ENCODE data around the gene PRICKLE3.

PRICKLE3 gene

DNA sequence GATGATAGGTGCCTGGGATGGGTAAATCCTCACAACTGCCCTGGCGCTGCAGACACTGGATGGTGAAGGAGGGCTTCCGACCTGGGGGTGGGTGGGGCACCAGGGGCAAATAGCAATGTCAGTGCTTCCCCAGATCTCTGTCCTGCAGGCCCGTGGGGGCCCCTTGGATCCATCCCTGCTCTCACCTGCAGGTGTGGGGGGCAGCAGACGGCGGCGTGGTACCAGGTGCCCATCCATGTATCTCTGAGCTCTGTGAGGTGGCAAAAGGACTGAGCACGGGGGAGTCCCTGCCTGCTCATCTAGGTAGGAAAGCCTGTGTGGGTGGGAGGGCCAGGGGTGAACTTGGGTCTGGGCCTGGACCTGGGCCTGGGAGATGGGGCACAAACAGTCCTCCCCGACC lies 20.4 kb upstream of the PRICKLE3 start:
- DNase-seq = no peak

DNA sequence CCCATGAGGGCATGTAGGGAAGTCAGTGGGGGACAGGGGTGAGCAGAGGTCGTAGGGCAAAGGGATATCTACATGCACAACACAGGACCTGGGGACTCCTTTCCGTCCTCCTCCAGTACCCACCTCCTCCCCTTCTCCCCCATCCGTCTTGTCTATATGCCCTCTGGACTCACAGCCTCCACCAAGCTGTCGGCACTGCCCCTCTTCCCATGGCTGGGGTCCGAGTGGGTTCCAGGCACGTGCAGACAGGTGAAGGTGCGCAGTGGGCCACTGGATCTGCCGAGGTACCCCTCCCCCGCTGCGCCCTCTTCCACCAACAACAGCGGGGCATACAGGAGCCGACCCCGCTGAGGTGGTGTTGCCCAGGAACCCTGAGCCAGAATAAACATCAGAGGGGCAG lies 19.3 kb upstream of the PRICKLE3 start:
- DNase-seq = no peak

DNA sequence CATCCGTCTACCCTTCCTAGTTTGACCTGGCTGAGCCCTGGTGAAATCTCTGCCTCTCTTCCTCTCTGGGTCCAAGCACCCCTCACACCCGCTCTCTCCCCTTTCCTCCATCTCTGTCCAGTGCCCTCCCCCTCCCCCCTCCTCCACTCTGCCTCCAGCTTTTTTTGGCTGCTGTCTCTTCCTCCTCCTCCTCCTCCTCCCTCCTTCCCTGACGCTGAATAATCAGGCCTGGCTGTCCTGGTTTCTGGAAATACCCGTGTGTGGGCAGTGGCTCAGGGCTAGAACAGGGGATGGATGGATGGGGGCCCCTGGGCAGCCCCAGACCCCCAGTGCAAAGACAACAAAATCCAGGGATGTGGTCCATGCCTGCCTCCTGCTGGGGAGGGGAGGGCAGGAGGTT lies 18.5 kb upstream of the PRICKLE3 start:
- DNase-seq = no peak

DNA sequence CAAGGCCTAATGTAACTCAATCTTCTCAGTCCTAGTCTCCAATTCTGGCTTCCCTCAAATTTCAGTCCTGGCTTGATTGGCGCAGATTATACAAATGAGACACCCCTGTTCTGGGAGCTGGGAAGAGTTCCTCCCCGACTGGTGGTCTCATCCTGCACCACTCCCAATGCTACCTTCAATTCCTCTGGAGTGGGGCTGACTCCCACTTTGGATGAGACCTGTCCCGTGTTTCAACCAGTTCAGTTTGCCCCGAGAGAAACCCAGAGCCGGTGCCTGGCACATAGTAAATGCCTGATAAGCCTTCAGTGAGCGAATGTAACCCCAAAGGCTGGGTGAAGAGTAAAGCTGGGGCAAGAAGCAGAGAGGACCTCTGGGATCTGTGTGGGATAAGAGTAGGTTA lies 17.8 kb upstream of the PRICKLE3 start:
- DNase-seq = no peak

DNA sequence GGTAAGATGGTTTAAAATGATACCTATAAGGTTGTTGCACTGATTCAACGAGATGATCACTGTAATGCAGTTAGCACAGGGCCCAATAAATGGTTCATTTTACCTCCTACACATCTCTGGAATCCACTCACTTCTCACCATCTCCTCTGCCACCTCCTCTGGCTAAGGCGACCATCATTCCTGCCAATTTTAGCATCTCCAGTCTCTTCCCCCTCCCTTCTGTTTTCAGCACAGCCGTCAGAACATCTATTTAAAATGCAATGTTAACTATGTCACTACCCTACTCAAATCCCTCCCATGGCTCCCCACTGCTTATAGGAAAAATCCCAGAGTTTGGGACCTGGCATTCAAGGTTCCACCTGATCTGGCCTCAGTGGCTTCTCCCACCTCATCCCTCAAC lies 17.4 kb upstream of the PRICKLE3 start:
- DNase-seq = no peak

DNA sequence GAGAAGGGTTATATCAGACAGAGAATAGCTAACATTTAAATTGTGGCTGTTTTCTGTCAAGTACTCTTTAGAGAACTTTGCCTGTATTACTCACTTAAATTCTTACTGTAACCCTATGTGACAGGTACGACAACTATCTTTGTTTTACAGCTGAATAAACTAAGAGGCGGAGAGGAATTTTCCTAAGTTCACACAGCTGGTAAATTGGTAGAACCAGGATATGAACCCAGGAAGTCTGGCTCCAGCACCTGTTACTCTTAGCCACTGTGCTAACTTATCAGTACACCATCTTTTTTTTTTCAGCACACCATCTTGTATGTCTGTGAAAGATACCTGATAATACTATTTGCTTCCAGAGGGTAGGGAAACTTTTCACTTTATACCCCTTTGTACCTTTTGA lies 15.8 kb upstream of the PRICKLE3 start:
- DNase-seq = no peak

DNA sequence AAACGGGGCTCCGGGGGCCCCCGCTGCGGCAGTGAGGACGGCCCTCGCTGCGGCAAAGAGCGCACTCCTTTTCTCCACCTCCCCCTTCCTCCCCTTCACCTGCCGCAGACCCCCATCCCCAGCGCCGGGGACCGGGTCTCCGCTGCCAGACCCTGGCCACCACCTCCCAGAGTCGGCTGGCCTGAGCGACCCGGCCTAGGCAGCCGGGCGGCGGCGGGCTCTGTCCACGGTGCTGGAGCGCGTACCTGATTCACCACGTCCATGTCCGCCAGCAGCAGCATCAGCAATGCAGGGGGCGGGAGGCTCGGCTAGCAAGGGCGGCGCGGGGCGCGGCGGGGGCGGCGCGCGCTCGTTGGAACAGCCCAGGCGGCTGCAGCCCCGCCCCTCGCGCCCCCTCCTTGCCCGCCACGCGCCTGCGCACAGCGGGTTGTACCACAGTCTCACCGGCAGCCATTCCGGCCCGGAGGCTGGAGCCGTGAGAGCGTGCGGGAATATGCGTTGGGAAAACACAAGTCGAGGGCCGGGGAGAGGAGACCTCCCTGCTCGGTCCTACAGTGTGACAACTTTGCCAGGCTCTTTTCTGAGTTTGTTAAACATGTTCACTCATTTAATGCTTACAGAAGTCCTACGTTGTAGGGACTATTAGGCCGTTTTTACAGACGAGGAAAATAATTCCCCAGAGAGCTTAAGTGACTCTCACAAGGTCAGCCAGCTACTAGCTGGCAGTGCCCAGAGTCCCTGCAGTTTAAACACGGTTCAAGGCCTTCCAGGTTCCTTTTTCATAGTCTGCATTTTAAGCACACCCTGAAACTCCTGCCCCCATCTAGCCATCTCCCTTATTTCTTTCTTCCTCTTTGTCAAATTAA lies 14.0 kb upstream of the PRICKLE3 start, which contains the start of gene SYP:
Gene SYP, minus strand, starts transcription at position 288 of the 866 bp plus-strand sequence. Its CDS starts 7 bp downstream, at position 281.
- DNase-seq = peak; percentile 89

DNA sequence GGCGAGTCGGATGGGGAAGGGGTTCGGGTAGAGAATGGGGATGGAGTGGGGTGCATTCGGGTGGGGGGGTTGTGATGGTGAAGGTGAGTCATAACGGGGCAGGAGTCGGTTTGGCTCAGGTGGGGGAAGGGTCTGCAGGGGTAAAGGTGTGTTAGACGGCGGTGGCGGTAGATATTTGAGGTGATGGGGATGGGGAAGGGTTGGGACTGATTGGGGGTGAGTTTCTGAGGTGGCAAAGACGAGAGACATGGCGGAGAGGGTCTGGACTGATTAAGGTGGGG lies 13.1 kb upstream of the PRICKLE3 start:
- DNase-seq = no peak

DNA sequence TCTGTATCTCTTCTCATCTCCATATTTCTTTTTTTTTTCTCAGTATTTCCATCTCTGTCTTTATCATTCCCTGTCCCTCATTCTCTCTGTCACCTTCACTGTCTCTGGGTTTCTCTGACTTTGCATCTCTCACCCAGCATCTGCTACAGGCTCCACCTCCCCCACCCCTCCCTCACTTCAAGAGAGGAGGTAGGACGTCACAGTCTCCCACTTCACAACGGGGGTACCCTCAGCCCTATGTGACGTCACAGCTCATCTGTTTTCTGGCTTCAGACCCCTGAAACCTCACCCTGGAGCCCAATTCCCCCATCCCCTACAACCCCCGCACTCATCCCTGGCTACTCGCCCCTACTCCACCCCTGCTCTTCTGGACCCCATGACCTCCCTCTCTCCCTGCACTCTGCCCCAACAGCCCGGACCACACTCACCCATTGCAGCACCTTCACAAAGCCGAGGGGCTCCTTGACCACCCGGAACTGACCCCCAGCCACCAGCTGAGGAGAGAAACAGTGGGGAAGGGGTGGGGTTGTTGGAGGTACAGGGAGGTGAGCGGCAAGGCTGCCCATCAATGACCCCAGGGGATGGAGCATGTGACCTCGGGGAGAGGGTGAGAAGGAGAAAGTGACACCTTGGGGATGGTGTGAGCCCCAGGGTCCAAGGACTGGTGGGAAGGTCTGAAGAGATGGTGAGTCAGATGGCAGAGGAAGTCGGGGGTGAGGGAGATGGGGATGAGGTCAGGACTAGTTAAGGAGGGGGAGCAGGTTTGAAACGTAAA lies 12.6 kb upstream of the PRICKLE3 start:
- no peak for DNase-seq

DNA sequence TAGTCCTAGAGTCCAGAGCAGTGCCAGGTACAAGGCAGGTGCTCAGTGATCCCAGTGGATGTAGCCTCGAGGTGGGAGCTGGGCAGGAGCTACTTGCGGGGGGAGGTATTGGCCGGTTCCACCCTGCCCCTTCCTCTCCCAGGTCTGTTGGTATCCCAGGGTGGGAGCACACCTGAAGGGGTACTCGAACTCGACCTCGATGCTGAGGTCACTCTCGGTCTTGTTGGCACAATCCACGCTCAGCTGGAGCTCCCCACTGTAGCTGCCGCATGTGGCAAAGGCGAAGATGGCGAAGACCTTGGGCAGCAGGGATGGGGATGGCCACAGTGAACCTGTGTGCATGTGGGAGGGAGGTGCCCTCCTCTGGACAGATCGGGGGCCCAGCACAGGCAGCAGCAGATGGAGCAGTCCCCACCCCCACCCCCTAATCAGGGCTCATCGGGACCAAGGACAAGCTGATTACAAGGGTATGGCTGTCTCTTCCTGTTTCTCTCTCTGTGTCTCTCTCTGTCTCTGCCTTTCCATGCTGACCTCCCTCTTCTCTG lies 11.4 kb upstream of the PRICKLE3 start:
- DNase-seq = no peak

DNA sequence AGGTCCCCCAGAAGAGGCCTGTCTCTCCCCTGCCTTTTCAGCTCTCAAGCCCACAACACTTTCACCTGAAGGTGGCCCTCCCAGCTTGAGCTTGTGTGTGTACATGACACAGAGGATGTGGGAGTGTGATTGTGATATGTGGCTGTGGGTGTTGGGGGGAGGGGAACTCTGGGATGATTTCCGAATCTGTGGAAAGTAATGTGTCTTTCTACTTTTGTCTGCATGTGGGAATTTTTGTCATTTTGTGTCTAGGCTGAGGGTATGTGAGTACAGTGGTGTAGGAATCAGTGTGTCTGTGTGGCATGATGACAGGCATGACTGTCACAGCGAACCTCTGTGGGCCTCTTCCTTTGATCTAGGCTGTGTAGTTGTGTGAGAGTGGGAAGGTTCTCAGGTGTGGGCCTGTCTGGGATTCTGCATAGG lies 7.4 kb upstream of the PRICKLE3 start:
- no peak for DNase-seq

DNA sequence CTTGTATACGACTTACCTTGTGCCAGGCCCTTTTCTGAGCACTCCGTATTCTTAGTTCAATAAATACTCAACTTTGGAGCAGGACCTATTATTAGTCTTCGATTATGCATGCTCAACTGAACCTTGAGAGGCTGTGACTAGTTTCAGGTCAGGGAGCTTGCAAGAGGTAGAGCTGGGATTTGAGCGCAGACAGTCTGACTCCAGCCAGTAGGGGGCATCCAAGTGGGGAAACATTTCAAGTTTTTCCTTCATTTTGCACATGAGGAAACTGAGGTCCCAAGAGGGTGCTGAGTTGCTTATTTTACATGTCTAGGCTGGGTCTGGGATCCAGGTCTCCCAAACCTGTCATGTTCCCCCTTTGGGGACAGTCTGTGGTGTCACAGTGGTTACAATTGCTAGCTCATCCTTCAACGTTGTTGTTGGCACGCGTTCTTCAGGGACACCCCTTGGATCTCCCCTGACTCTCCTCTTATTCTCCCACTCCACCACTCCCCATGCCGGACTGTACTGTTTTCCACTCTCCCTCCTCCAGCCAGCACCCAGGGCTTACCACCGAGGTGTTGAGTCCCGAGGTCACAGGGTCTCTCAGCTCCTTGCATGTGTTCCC lies 6.7 kb upstream of the PRICKLE3 start:
- DNase-seq = peak; percentile 22

DNA sequence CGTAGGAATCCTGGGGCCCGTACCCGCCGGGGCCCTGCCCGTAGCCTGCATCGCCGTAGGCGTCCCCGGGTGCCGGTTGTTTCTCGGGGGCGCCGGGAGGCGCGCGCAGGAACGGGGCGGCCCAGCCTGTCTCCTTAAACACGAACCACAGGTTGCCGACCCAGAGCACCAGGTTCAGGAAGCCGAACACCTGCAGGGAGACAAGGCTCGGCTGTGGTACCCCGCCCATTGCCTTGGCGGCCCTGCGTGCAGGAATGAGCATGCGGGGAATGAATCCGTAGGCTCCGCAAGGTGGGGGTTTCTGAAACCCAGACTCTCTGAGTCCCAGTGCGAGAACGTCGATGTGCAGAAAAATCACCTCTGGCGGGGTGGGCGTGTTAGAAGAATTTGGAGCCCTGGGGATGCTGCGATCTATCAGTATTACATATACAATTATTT lies 5.4 kb upstream of the PRICKLE3 start:
- DNase-seq = peak; percentile 41

DNA sequence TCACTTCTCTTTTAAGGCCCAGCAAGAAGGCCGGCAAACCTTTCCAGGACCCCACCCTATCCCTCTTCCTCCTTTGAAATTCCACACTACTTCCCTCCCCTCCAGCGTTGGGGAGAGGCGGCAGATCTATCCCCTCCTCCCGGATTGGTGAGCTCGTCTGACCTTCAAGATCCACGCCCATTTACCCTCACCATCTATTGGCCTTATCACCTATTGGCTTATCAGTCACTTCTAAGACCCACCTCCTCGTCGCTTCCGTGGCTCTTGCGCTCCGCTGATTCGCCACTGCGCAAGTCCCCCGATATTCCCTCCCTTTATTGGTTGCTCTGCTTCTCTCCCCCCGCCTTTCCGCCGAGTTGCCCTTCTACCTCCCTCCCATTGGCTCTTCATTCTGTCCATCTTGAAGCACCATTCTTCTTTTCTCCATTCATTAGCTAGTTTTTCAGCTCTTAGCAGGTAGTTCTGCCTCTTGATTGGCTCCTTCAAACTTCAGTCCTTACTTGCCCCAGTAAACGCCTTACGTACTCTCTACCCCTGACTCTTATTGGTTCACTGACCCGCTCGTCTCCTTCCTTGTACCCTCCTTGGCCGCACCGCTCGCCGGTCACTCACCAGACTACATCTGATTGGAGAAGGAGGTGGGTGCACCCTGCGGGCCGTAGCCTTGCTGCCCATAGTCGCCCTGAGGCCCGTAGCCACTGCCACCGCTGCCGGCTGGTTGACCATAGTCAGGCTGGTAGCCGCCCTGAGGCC lies 4.8 kb upstream of the PRICKLE3 start:
- peak; percentile 99 for DNase-seq

DNA sequence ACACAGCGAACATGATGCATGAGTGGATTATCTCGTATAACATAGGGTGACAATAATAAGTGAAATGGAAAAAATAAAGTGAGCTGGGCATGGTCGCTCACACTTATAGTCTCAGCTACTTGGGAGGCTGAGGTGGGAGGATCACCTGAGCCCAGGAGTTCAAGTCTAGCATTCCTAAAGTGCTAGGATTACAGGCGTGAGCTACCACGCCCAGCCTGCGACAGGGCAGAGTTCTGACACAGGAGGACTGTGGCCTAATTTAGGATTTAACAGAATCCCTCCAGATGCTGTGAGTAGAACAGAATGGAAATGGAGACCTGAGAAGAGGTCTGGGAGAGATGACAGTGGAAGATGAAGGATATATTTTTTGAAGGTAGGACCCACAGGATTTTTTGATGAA lies 3.4 kb upstream of the PRICKLE3 start:
- DNase-seq = no peak

DNA sequence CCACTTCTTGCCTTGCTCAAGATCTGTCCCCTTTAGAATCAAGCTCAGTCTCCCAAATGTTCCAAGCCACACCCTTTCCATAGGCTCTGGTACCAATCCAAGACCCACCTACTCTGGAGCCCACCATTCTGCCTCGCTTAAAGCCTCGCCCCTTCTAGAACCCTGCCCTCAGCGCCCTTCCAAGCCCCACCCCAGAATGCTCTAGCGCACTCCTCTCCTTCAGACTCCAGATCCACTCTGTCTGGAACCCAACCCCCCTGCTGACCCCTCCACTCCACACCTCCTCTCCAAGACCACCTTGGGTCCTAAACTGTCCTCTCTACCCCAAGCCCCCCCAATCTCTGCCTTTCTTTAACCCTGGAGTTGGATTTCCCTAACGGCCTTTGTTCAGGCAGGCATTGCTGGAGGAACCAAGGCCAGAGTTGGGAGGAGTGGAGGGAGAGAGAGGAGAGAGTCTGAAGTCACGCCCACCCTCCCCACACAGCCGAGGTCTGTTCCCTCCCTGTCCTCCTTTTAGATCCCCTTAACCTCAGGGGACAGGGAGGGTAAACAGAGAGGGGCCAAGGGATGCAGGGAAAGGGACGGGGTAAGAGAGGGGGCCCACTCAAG lies 2.4 kb upstream of the PRICKLE3 start:
- no peak for DNase-seq

DNA sequence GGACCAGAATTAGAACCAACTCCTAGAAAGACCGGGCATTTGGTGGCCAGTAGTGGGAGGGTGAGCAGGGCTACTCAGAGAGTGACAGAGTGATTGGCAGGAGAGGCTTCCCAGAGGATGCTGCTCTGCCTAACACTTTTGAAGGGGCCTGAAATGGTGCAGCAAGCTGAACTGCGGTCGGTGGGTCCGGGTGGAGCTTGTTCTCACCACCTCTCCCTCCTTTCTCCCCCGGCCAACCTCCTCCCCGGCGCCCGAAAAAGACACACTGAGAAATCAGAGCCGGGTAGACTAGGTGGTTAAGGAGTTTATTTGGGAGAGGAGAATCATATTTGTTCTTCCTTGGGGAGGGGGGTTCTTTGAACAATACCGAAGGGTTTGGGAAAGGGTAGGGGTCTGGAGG lies 1.4 kb upstream of the PRICKLE3 start:
- no peak for DNase-seq

DNA sequence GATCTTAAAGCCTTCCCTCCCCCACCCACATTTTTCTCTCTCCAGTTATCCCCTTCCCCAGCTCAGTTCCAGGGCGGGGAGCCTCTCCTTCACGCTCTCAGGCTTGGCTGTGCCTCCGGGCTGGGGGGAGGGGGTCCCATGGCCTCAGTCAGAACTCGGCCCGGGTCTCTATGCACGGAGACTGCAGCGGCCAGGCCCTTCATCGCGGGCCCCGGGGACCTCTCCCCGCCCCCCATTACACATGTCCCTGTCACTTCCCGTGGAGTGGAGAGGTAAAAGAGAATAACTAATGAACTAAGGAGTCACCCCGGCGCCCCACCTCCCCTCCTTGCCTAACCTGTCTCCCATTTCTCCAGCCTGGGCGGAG lies 838 bp upstream of the PRICKLE3 start:
- DNase-seq = no peak

DNA sequence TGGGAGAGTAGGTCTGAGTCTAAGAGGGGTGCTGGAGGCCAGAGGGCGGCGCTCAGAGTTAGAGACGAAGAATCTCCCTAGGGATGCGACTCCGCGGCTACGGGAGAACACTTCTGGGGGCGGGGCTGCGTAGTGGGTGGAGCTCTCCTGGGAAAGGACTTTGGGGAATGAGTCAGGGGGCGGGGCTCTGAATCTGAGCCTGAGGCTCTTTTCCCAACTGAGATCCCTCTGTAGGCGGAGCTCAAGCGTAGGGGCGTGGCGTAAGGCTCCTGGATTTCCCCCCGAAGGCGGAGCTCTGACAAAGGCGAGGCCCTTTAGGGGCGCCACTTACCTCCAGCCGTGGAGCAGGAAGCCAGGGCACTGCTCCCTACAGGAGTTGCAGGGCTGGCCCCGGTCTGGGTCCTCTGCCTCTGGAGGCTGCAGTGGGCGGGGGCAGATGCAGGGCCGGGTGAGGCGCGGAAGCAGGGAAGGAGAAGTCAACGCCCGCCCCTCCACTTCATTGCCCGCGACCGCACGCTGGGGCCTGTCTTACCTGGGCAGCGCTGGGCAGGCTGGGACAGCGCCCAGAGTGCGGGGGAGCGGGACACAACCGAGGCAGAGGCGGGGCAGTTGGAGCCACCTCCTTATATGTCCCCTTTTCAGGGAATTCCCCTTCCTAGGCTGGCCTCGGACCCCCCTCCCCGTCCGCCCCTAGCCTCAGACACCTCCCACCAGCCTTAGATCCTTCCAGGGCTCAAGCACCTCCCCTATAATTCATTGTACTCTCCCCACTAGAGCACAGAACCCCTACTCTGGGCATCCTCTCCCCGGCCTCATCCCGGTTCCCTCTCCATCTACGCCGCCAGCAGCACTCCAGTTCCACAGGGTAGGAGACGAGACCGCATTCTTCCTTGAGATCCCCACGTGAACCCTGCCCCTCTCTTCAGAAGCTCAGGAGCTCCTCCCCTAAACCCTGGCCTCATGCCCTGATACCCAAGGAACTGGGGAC lies 1.6 kb downstream of the PRICKLE3 start:
- DNase-seq = peak; percentile 96

DNA sequence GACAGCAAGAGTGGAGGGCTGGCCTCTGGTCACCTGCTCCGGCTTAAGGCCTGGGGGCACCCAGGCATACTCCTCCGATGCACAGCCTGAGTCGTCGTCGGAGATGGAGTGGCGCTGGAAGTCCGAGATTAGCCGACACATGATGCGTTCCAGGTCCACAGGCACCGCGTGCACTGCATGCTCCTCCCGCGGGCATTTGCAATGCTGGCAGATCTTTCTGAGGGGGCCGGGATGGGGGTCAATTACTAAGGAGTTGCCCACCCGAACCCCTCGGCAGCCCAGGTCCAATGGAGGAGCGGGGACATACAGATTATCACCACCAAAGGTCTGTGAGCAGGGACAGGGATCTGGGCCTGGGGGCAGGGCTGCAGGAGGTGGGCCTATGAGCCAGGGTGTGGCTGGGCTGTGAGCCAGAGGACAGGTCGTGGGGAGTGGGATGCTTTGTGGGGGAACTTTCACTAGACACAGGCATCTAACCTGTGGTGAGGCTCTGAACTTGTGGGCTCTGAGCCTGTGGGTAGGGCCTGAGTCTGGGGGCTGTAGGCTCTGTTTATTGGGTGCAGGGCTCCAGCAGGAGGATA lies 2.4 kb downstream of the PRICKLE3 start:
- peak; percentile 53 for DNase-seq

DNA sequence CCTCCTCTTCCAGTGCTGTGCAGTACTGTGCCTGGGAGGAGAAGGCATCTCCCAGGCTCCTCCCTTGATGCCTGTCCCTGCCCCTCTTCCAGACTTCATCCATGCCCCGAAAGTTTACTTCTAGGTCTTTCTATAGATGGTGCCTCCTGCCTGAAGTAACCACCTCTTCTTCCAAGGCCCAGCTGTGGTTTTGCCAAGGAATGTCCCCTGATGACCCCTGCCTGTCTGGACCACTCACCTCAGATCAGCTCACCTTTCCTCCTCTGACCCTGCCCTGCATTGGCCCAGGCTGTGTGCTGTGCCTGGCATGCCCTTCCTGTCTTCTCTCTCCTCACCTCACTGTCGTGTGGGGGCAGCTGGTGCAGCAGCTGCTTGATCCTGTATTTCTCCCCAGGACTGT lies 6.8 kb downstream of the PRICKLE3 start:
- no peak for DNase-seq
